Gastrocnemius medialis (tissue), 4 donors: ENCODE measurements around the gene DGCR8.

ENCODE experiments used
- CTCF ChIP-seq, 5 experiments: fragments of 450-650 bp in 3 of 5; fragments of 200-600 bp in 2 of 5; sonication (generic) in 2 of 5; IDR thresholded peaks in 4 of 5; conservative IDR thresholded peaks in 1 of 5; 1 replicate in 4 of 5; 2 replicates in 1 of 5; pipeline ENCODE4 v1.5.1; 2016 to 2019; ENCODE audit warnings: antibody characterized with exemption in 5 of 5, mild to moderate bottlenecking in 3 of 5, moderate library complexity in 3 of 5
- POLR2A ChIP-seq, 2 donors: fragments of 450-650 bp; IDR thresholded peaks; one replicate each; pipeline ENCODE4 v1.6.1; 2017; ENCODE audit warnings: antibody characterized with exemption in 2 of 2, mild to moderate bottlenecking in 2 of 2, moderate library complexity in 2 of 2

- no peak for TF ChIP-seq CTCF (IDR thresholded peaks at IDR 0.05 in 4 of 5, conservative IDR thresholded peaks at IDR 0.05 in 1 of 5)
- TF ChIP-seq POLR2A (IDR thresholded peaks at IDR 0.05) = no peak
Observed at GRCh38 chr22:20153945-20154344, 73.9 kb downstream of the DGCR8 start.
